ENCODE results near the gene RABEP1. TPM values are rescaled to one million over a fixed set of nuclear protein-coding genes. Genes with fewer than 3 reads are reported as not detected.
A peak's percentile ranks its signal among the peaks of the same experiment; 100 is the strongest.

The RABEP1 gene
- total and polyA plus RNA-seq, 9 of the 15 experiments (the other 6 are each of a cell fraction or from before 2014, with no cell fraction given) = 8.2 to 38.9 (median 30.3) TPM

DNA sequence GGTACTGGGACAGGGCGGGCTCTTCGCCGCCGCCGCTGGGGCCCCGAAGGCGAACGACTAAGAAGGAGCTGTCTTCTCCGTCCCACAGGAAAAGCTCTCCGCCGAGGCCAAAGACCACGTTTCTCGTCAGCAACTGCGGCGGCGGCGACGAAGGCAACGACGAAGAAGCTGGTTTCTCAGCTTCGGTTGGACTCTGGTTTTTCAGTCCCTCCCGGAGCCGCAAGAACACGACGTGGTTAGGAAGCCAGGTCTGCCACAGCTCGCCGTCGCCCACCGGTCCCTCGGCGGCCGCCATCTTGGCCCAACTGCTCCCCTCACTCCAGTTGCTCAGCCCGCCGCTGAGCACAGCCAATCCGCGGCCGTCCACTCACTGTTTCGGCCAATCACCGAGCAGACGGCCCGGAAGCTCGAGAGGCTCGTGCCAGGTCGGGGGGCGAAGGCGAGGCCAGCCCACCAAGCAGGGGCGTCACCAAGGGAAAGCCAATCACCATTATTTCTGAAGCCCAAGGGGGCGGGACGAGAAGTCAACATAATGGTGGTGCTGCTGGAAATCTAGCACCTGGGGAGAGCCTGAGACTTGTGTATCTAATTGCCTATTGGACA is 137.4 kb downstream of the RABEP1 start, which contains the start of gene NUP88 (continued):
- TF ChIP-seq, protein P1, sequence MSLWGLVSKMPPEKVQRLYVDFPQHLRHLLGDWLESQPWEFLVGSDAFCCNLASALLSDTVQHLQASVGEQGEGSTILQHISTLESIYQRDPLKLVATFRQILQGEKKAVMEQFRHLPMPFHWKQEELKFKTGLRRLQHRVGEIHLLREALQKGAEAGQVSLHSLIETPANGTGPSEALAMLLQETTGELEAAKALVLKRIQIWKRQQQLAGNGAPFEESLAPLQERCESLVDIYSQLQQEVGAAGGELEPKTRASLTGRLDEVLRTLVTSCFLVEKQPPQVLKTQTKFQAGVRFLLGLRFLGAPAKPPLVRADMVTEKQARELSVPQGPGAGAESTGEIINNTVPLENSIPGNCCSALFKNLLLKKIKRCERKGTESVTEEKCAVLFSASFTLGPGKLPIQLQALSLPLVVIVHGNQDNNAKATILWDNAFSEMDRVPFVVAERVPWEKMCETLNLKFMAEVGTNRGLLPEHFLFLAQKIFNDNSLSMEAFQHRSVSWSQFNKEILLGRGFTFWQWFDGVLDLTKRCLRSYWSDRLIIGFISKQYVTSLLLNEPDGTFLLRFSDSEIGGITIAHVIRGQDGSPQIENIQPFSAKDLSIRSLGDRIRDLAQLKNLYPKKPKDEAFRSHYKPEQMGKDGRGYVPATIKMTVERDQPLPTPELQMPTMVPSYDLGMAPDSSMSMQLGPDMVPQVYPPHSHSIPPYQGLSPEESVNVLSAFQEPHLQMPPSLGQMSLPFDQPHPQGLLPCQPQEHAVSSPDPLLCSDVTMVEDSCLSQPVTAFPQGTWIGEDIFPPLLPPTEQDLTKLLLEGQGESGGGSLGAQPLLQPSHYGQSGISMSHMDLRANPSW (CRISPR knock-in tag; IDR thresholded peaks at IDR 0.05) = 0 out of 2 replicates have a peak, but pooled peaks have one; percentile 72
- TF ChIP-seq JUN (IDR thresholded peaks at IDR 0.05; ENCODE audit: borderline replicate concordance, low read depth, low read length) (no peak), JUN (CRISPR knock-in tag; IDR thresholded peaks at IDR 0.05; ENCODE audit: borderline replicate concordance) (no peak), ETV1 (tag; conservative IDR thresholded peaks at IDR 0.05; ENCODE audit: low read depth) (0 out of 2 replicates have a peak, but pooled peaks have one; percentile 18), NFE2 (IDR thresholded peaks at IDR 0.05; ENCODE audit: low read depth) (no peak), NFYB (IDR thresholded peaks at IDR 0.05; ENCODE audit: extremely low read depth, insufficient read length) (peak; percentile 70), ZNF146 (CRISPR knock-in tag; IDR thresholded peaks at IDR 0.05; ENCODE audit: unreplicated experiment) (no peak), NEUROD1 (IDR thresholded peaks at IDR 0.05; ENCODE audit: borderline replicate concordance, low read depth, low read length, partially characterized antibody) (peak; percentile 9), FUS (optimal IDR thresholded peaks at IDR 0.05; ENCODE audit: low read depth, low read length) (no peak)
- TF ChIP-seq, protein P2, sequence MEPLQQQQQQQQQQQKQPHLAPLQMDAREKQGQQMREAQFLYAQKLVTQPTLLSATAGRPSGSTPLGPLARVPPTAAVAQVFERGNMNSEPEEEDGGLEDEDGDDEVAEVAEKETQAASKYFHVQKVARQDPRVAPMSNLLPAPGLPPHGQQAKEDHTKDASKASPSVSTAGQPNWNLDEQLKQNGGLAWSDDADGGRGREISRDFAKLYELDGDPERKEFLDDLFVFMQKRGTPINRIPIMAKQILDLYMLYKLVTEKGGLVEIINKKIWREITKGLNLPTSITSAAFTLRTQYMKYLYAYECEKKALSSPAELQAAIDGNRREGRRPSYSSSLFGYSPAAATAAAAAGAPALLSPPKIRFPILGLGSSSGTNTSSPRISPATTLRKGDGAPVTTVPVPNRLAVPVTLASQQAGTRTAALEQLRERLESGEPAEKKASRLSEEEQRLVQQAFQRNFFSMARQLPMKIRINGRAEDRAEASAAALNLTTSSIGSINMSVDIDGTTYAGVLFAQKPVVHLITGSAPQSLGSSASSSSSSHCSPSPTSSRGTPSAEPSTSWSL (CRISPR knock-in tag; IDR thresholded peaks at IDR 0.05; ENCODE audit: borderline replicate concordance) = no peak
- TF ChIP-seq, protein P3, sequence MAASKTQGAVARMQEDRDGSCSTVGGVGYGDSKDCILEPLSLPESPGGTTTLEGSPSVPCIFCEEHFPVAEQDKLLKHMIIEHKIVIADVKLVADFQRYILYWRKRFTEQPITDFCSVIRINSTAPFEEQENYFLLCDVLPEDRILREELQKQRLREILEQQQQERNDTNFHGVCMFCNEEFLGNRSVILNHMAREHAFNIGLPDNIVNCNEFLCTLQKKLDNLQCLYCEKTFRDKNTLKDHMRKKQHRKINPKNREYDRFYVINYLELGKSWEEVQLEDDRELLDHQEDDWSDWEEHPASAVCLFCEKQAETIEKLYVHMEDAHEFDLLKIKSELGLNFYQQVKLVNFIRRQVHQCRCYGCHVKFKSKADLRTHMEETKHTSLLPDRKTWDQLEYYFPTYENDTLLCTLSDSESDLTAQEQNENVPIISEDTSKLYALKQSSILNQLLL (CRISPR knock-in tag; IDR thresholded peaks at IDR 0.05; ENCODE audit: borderline replicate concordance) = no peak
- TF ChIP-seq, protein P4, sequence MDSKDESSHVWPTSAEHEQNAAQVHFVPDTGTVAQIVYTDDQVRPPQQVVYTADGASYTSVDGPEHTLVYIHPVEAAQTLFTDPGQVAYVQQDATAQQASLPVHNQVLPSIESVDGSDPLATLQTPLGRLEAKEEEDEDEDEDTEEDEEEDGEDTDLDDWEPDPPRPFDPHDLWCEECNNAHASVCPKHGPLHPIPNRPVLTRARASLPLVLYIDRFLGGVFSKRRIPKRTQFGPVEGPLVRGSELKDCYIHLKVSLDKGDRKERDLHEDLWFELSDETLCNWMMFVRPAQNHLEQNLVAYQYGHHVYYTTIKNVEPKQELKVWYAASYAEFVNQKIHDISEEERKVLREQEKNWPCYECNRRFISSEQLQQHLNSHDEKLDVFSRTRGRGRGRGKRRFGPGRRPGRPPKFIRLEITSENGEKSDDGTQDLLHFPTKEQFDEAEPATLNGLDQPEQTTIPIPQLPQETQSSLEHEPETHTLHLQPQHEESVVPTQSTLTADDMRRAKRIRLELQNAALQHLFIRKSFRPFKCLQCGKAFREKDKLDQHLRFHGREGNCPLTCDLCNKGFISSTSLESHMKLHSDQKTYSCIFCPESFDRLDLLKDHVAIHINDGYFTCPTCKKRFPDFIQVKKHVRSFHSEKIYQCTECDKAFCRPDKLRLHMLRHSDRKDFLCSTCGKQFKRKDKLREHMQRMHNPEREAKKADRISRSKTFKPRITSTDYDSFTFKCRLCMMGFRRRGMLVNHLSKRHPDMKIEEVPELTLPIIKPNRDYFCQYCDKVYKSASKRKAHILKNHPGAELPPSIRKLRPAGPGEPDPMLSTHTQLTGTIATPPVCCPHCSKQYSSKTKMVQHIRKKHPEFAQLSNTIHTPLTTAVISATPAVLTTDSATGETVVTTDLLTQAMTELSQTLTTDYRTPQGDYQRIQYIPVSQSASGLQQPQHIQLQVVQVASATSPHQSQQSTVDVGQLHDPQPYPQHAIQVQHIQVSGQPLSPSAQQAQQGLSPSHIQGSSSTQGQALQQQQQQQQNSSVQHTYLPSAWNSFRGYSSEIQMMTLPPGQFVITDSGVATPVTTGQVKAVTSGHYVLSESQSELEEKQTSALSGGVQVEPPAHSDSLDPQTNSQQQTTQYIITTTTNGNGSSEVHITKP (IDR thresholded peaks at IDR 0.05; ENCODE audit: partially characterized antibody) = peak; percentile 84

Data from K562 (cell line).